OCI-LY7 (cell line): ENCODE data around the gene CHN2. TPM values are rescaled to one million over a fixed set of nuclear protein-coding genes. Genes with fewer than 3 reads are reported as not detected.

Experiments used
- BruUV-seq: library from RNA; stranded (reverse); fragments of 400-500 nt; replicated peaks from 2 replicates; lab custom pipeline; 2021; lab: Mats Ljungman, UMichigan
- CTCF ChIA-PET: fragments of 300-600 bp; sonication (Branson Sonifier 250); formaldehyde crosslinking; loops from one replicate; lab custom pipeline; 2022; ENCODE audit warnings: antibody characterized with exemption; ENCODE audit not compliant: unreplicated experiment; lab: Charles Lee
- POLR2A ChIA-PET: fragments of 300-600 bp; sonication (Branson Sonifier 250); formaldehyde crosslinking; loops from one replicate; lab custom pipeline; 2022; ENCODE audit warnings: antibody characterized with exemption; lab: Charles Lee
- DNase-seq: peaks from one replicate; pipeline ENCODE4 v3.0.0-alpha.2; 2015; ENCODE audit warnings: low spot score
- H2AFZ ChIP-seq: fragments of 200-600 bp; sonication (generic), shearing (Covaris generic); 2 replicates; pipeline ENCODE4 v1.6.1; 2014; ENCODE audit warnings: mild to moderate bottlenecking, antibody characterized with exemption, low read length, moderate library complexity
- H3K27ac ChIP-seq: fragments of 200-600 bp; sonication (generic); 2 replicates; pipeline ENCODE4 v1.5.1; 2014; ENCODE audit warnings: mixed run types, low read depth, mild to moderate bottlenecking, moderate library complexity, low read length, inconsistent platforms; ENCODE audit not compliant: poor library complexity, severe bottlenecking
- H3K36me3 ChIP-seq: fragments of 200-600 bp; sonication (generic); 2 replicates; pipeline ENCODE4 v1.6.1; 2014; ENCODE audit warnings: mild to moderate bottlenecking, antibody characterized with exemption, low read length, moderate library complexity, mixed read lengths; ENCODE audit not compliant: insufficient read depth
- H3K4me1 ChIP-seq: fragments of 200-600 bp; sonication (generic); 2 replicates; pipeline ENCODE4 v1.5.1; 2014; ENCODE audit warnings: mild to moderate bottlenecking, low read length; ENCODE audit not compliant: insufficient read depth, poor library complexity, severe bottlenecking
- H3K4me2 ChIP-seq: fragments of 200-600 bp; sonication (generic); 2 replicates; pipeline ENCODE4 v1.6.1; 2014; ENCODE audit warnings: mild to moderate bottlenecking, low read length
- H3K4me3 ChIP-seq: fragments of 200-600 bp; sonication (generic); 2 replicates; pipeline ENCODE4 v1.5.1; 2014; ENCODE audit warnings: mild to moderate bottlenecking, low read depth, low read length; ENCODE audit not compliant: poor library complexity, severe bottlenecking
- H3K79me2 ChIP-seq: fragments of 200-600 bp; sonication (generic); 2 replicates; pipeline ENCODE4 v1.6.1; 2016; ENCODE audit warnings: low read depth, mild to moderate bottlenecking, low read length, moderate library complexity, mixed read lengths; ENCODE audit not compliant: insufficient read depth
- H3K9me2 ChIP-seq: fragments of 200-600 bp; sonication (generic); 2 replicates; pipeline ENCODE4 v1.6.1; 2016; ENCODE audit warnings: mild to moderate bottlenecking, low read length, mixed read lengths; ENCODE audit not compliant: insufficient read depth
- H3K9me3 ChIP-seq: fragments of 200-600 bp; sonication (generic); 2 replicates; pipeline ENCODE4 v1.6.1; 2014; ENCODE audit warnings: mild to moderate bottlenecking, mixed run types, low read length, mixed read lengths
- H4K20me1 ChIP-seq: fragments of 200-600 bp; sonication (generic); 2 replicates; pipeline ENCODE4 v1.6.1; 2014; ENCODE audit warnings: mild to moderate bottlenecking, antibody characterized with exemption, low read length, moderate library complexity, mixed read lengths; ENCODE audit not compliant: insufficient read depth
- CTCF ChIP-seq: fragments of 200-600 bp; sonication (generic); conservative IDR thresholded peaks from 2 replicates; pipeline ENCODE4 v1.5.1; 2014; ENCODE audit warnings: mild to moderate bottlenecking, antibody characterized with exemption, low read length, moderate library complexity, mixed read lengths
- EZH2phosphoT487 ChIP-seq: fragments of 200-600 bp; sonication (generic); IDR thresholded peaks from 2 replicates; pipeline ENCODE4 v1.6.1; 2018; ENCODE audit warnings: low read depth, borderline replicate concordance, mild to moderate bottlenecking, mixed run types, antibody characterized with exemption, low read length, moderate library complexity, mixed read lengths
- intact Hi-C: fragments of 100-400 bp; cut with micrococcal nuclease; formaldehyde crosslinking; loops from one replicate; pipeline ENCODE4 v1.10.0; 2022; ENCODE audit not compliant: unreplicated experiment
- total RNA-seq, 2 experiments: library from RNA; depleted of rRNA in 1 of 2; stranded (reverse); fragments of >200 nt in 1 of 2; shearing (Covaris generic) in 1 of 2; gene quantifications; 2 replicates each; pipeline ENCODE4 v1.2.3, GENCODE V29; 2014 to 2022

Gene CHN2
- total RNA-seq, 2 experiments from 2014 or later: not detected

DNA sequence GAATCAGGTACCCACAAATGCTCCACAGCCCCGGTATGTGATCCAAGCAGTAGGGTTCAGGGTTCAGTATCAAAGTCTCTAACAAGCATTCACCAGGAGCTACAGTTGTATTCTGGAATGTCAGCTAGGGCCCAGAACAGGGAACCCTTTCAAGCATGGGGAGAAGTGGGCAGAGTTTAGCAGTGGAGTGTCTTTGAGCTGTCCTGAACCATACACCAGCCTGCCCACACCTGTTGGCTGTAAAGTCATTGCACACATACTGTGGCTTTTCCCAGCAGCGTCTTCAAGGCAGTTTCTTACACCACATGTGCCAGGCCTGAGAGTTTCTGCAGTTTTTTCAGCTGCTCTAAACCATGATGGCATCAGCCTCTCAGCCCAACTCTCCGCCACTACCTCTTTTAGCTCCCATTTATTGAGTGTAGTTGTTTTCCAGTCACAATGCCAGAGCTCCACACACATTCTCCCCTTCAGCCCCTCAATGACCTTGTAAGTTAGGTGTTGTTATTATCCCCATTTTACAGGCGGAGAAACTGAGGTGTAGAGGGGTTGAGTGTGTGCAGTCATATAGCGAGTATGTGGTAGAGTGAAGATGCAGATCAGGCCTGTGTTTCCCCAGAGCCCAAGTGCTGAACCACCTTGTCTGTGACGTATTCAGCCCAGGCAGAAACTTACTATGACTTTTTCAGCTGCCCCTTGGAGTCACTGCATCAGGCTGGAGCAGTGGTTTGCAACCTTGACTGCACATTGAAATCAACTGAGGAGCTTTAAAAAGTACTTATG is 83.1 kb downstream of the CHN2 start:
- no peak overlapping the region for H3K4me2 ChIP-seq
- no peaks in the 10 kb centered on the region for H3K9me2 ChIP-seq
- no peaks in the 10 kb centered on the region for H4K20me1 ChIP-seq
- H3K79me2 ChIP-seq: no peaks in the 10 kb centered on the region
- H3K36me3 ChIP-seq: no peaks in the 10 kb centered on the region
- H3K4me1 ChIP-seq: no peaks in the 10 kb centered on the region
- ChIA-PET POLR2A (no interaction called here), CTCF (no interaction called here)
- intact Hi-C loops: no loop called here
- TF ChIP-seq EZH2phosphoT487 (no peak), CTCF (no peak)
- no peaks in the 10 kb centered on the region for H3K9me3 ChIP-seq
- H3K4me3 ChIP-seq: no peak overlapping the region
- no peak for DNase-seq
- H2AFZ ChIP-seq: no peak overlapping the region
- no TSS peak for BruUV-seq
- H3K27ac ChIP-seq: no peak overlapping the region

DNA sequence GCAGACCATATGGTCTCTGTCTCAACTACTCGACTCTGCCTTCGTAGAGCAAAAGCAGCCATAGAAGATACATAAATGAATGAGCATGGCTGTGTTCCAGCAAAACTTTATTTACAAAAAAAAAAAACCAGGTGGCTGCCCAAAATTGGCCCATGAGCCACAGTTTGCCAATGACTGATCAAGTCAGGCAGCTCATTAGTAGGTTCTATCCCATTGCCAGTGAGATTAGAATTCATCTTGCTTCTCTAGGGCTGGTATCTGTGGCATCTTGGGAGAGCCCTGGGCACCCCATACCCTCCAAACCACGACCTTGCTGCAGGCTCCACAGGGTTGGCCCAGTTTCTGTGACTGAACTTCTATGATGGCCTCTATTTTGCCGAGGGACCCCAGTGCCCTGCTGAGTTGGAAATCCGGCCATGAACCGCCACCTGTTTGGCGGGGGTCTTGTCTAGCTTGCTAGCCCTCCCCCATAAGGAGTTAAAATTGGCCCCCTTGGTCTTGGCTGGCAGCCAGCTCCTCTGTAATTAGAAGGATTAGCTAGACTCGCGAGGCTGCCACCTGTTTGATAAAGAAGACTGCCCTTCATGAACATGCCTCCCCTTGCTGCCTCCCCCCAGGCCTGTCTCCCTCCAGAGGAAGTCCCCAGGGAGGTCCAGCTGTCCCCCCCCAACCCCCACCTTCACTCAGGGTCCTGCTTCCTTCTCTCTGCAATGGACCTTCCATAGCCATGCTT is 83.9 kb downstream of the CHN2 start:
- BruUV-seq: no TSS peak
- CTCF ChIA-PET: no interaction called here

More for the DNA sequence above, 83.9 kb downstream of the CHN2 start:
- Histone ChIP-seq H3K4me3 (no peak overlapping the region), H2AFZ (no peak overlapping the region), H3K27ac (no peak overlapping the region), H4K20me1 (no peaks in the 10 kb centered on the region), H3K4me1 (no peaks in the 10 kb centered on the region), H3K79me2 (no peaks in the 10 kb centered on the region), H3K36me3 (no peaks in the 10 kb centered on the region), H3K4me2 (no peak overlapping the region), H3K9me3 (no peaks in the 10 kb centered on the region), H3K9me2 (no peaks in the 10 kb centered on the region)
- TF ChIP-seq CTCF: no peak
- no peak for TF ChIP-seq EZH2phosphoT487
- POLR2A ChIA-PET: no interaction called here
- DNase-seq: no peak
- intact Hi-C loops: no loop called here
